ENCODE results near the gene CMTM1. TPM values are rescaled to one million over a fixed set of nuclear protein-coding genes. Genes with fewer than 3 reads are reported as not detected.

The CMTM1 gene
- total RNA-seq, 1 donor from 2014 or later = 4.3 TPM

GRCh38 chr16:66553223-66553622 is 13.0 kb upstream of the CMTM1 start:
- Histone ChIP-seq H3K27me3 (ENCODE audit: control insufficient read depth, insufficient read depth, low read length) (no peaks in the 10 kb centered on the region), H3K36me3 (ENCODE audit: control insufficient read depth, insufficient read depth, low read length) (no peaks in the 10 kb centered on the region), H3K4me3 (ENCODE audit: low read depth, low read length) (peak overlapping the region; percentile 40)
- TF ChIP-seq CTCF (IDR thresholded peaks at IDR 0.05; ENCODE audit: insufficient read depth, low read length, poor library complexity, severe bottlenecking) = no peak
- DNase-seq (ENCODE audit: low read depth) = no peak

- H3K27me3 ChIP-seq (ENCODE audit: control insufficient read depth, insufficient read depth, low read length) = no peaks in the 10 kb centered on the region
- H3K36me3 ChIP-seq (ENCODE audit: control insufficient read depth, insufficient read depth, low read length) = peaks cover 1% of the 10 kb centered on the region
- no peak for TF ChIP-seq CTCF (IDR thresholded peaks at IDR 0.05; ENCODE audit: insufficient read depth, low read length, poor library complexity, severe bottlenecking)
- H3K4me3 ChIP-seq (ENCODE audit: low read depth, low read length) = no peak overlapping the region
- no peak for DNase-seq (ENCODE audit: low read depth)
Measured at GRCh38 chr16:66554021-66554420, 12.2 kb upstream of the CMTM1 start.

GRCh38 chr16:66554495-66554894 is 11.7 kb upstream of the CMTM1 start:
- H3K4me3 ChIP-seq (ENCODE audit: low read depth, low read length) = no peak overlapping the region
- no peak for TF ChIP-seq CTCF (IDR thresholded peaks at IDR 0.05; ENCODE audit: insufficient read depth, low read length, poor library complexity, severe bottlenecking)
- DNase-seq (ENCODE audit: low read depth) = no peak
- H3K36me3 ChIP-seq (ENCODE audit: control insufficient read depth, insufficient read depth, low read length) = peaks cover 1% of the 10 kb centered on the region
- H3K27me3 ChIP-seq (ENCODE audit: control insufficient read depth, insufficient read depth, low read length) = no peaks in the 10 kb centered on the region

GRCh38 chr16:66560107-66560506 is 6.1 kb upstream of the CMTM1 start:
- Histone ChIP-seq H3K27me3 (ENCODE audit: control insufficient read depth, insufficient read depth, low read length) (no peaks in the 10 kb centered on the region), H3K36me3 (ENCODE audit: control insufficient read depth, insufficient read depth, low read length) (peaks cover 3% of the 10 kb centered on the region), H3K4me3 (ENCODE audit: low read depth, low read length) (no peak overlapping the region)
- DNase-seq (ENCODE audit: low read depth) = no peak
- TF ChIP-seq CTCF (IDR thresholded peaks at IDR 0.05; ENCODE audit: insufficient read depth, low read length, poor library complexity, severe bottlenecking) = no peak

- no peak overlapping the region for H3K4me3 ChIP-seq (ENCODE audit: low read depth, low read length)
- H3K27me3 ChIP-seq (ENCODE audit: control insufficient read depth, insufficient read depth, low read length) = no peaks in the 10 kb centered on the region
- peaks cover 3% of the 10 kb centered on the region for H3K36me3 ChIP-seq (ENCODE audit: control insufficient read depth, insufficient read depth, low read length)
- DNase-seq (ENCODE audit: low read depth) = no peak
- no peak for TF ChIP-seq CTCF (IDR thresholded peaks at IDR 0.05; ENCODE audit: insufficient read depth, low read length, poor library complexity, severe bottlenecking)
Measured at GRCh38 chr16:66561381-66562080, 4.7 kb upstream of the CMTM1 start.

GRCh38 chr16:66562409-66562808 is 3.8 kb upstream of the CMTM1 start:
- peak; percentile 2 for TF ChIP-seq CTCF (IDR thresholded peaks at IDR 0.05; ENCODE audit: insufficient read depth, low read length, poor library complexity, severe bottlenecking)
- H3K27me3 ChIP-seq (ENCODE audit: control insufficient read depth, insufficient read depth, low read length) = no peaks in the 10 kb centered on the region
- peaks cover 3% of the 10 kb centered on the region for H3K36me3 ChIP-seq (ENCODE audit: control insufficient read depth, insufficient read depth, low read length)
- no peak for DNase-seq (ENCODE audit: low read depth)
- H3K4me3 ChIP-seq (ENCODE audit: low read depth, low read length) = no peak overlapping the region
